Measurements from ENCODE around the gene NDUFS1. TPM values are rescaled to one million over a fixed set of nuclear protein-coding genes. Genes with fewer than 3 reads are reported as not detected.

NDUFS1 gene
- total RNA-seq (2022; extraction: Qiagen RNA extraction; ENCODE audit: low read depth) = 59.3 to 71.8 TPM (median 59.8 TPM) in 5 replicates

GRCh38 chr2:206159346-206160124, at the start of gene NDUFS1, which contains the start of gene EEF1B2:
TSS of gene NDUFS1 (minus strand) at chr2:206159444. CDS start at chr2:206153678, 5,766 bp downstream.
TSS of gene EEF1B2 (plus strand) at chr2:206159895. CDS start at chr2:206159980, 85 bp downstream.

GRCh38 chr2:206085742-206086445, 73.3 kb downstream of the NDUFS1 start, which contains the start of gene INO80D:
TSS of gene INO80D (minus strand) at chr2:206086174. CDS start at chr2:206063016, 23,158 bp downstream.

Other genes starting within 250 kb of the NDUFS1 start
- 0.90 to 2.0 TPM (median 1.8 TPM) in 5 replicates for gene INO80D, start 73.3 kb downstream of the NDUFS1 start, total RNA-seq (2022; extraction: Qiagen RNA extraction; ENCODE audit: low read depth)
- 1,015 to 1,176 TPM (median 1,046 TPM) in 5 replicates for gene EEF1B2, start 451 bp upstream of the NDUFS1 start, total RNA-seq (2022; extraction: Qiagen RNA extraction; ENCODE audit: low read depth)
- 0.68 to 1.7 TPM (median 1.1 TPM) in 5 replicates for gene ZDBF2, start 115.2 kb upstream of the NDUFS1 start, total RNA-seq (2022; extraction: Qiagen RNA extraction; ENCODE audit: low read depth)